Stomach (tissue), 9 donors: Measurements from ENCODE around the gene PPP2R2C. TPM values are rescaled to one million over a fixed set of nuclear protein-coding genes. Genes with fewer than 3 reads are reported as not detected.

Experiments used
- DNase-seq, 2 donors: peaks; one replicate each; pipeline versions ENCODE4 v3.0.0 to v3.0.0-alpha.2; 2013 to 2019
- H3K27ac ChIP-seq, 5 donors: fragments of 200-600 bp in 4 of 5; sonication (generic) in 4 of 5; one replicate each; pipeline ENCODE4 v1.5.1; 2013 to 2019; ENCODE audit warnings: mild to moderate bottlenecking in 1 of 5, moderate library complexity in 1 of 5
- H3K27me3 ChIP-seq, 3 donors: fragments of 200-600 bp; sonication (generic); one replicate each; pipeline ENCODE4 v1.5.1; 2017 to 2019; ENCODE audit warnings: mixed run types in 1 of 3
- H3K36me3 ChIP-seq, 4 donors: fragments of 200-600 bp; sonication (generic); 1 replicate in 3 of 4; 2 replicates in 1 of 4; pipeline ENCODE4 v1.5.1; 2016 to 2019
- H3K4me1 ChIP-seq, 4 donors: fragments of 200-600 bp; sonication (generic); one replicate each; pipeline ENCODE4 v1.5.1; 2016 to 2019
- H3K4me3 ChIP-seq, 4 donors: fragments of 200-600 bp; sonication (generic) in 3 of 4; one replicate each; pipeline ENCODE4 v1.5.1; 2016 to 2019; ENCODE audit warnings: mild to moderate bottlenecking in 1 of 4
- H3K9me3 ChIP-seq, 4 donors: fragments of 200-600 bp; sonication (generic); one replicate each; pipeline ENCODE4 v1.5.1; 2016 to 2019
- CTCF ChIP-seq, 7 experiments: fragments of 450-650 bp in 4 of 7; fragments of 200-600 bp in 3 of 7; sonication (generic) in 3 of 7; IDR thresholded peaks; one replicate each; pipeline ENCODE4 v1.5.1; 2016 to 2019; ENCODE audit warnings: antibody characterized with exemption in 7 of 7, control low read depth in 2 of 7, mild to moderate bottlenecking in 1 of 7
- EP300 ChIP-seq: sonication (generic); formaldehyde crosslinking; IDR thresholded peaks from one replicate; pipeline ENCODE4 v1.6.1; 2017; ENCODE audit warnings: antibody characterized with exemption
- POLR2A ChIP-seq, 4 donors: fragments of 450-650 bp; IDR thresholded peaks; one replicate each; pipeline ENCODE4 v1.6.1; 2016; ENCODE audit warnings: antibody characterized with exemption in 4 of 4, control low read depth in 2 of 4, mild to moderate bottlenecking in 1 of 4, moderate library complexity in 1 of 4
- POLR2AphosphoS5 ChIP-seq, 3 donors: sonication (generic); formaldehyde crosslinking; IDR thresholded peaks; one replicate each; pipeline ENCODE4 v1.6.1; 2016; ENCODE audit warnings: antibody characterized with exemption in 3 of 3
- WGBS, 5 donors: extraction: QIAGEN DNeasy Blood & Tissue Kit in 3 of 5; methylation state at CpG; one replicate each; pipeline versions ENCODE4 v1.1.5 to v1.1.7; 2013 to 2018; 5-methylcytosine and 5-hydroxymethylcytosine counted together
- intact Hi-C: fragments of 100-400 bp; cut with DNase I; formaldehyde crosslinking; loops from one replicate; pipeline ENCODE4 v1.15.1; 2023; ENCODE audit warnings: low total_unique reads
- polyA plus RNA-seq, 3 donors: library from polyadenylated mRNA; stranded (reverse); fragments of 200-250 nt; gene quantifications; one replicate each; pipeline ENCODE4 v1.2.3, GENCODE V29; 2013
- total RNA-seq, 5 donors: library from RNA; depleted of rRNA; stranded (reverse); fragments of >200 nt; gene quantifications; one replicate each; pipeline versions ENCODE4 v1.1.0 to v1.2.3, GENCODE V29; 2014 to 2016
- donor health status: healthy with polysubstance abuse.
- donor health status: Bipolar disorder and iron deficiency.
- donor health status: healthy.

PPP2R2C gene
- total and polyA plus RNA-seq, 8 donors = 1.4 to 5.0 (median 1.5) TPM; not detected in 5

- TF ChIP-seq CTCF (IDR thresholded peaks at IDR 0.05) = no peak
- TF ChIP-seq EP300 = no peak
- TF ChIP-seq POLR2A (IDR thresholded peaks at IDR 0.05) = no peak
- no peak for TF ChIP-seq POLR2AphosphoS5 (IDR thresholded peaks at IDR 0.05)
- DNase-seq = no peak
- Histone ChIP-seq H3K4me1 (no peaks in the 10 kb centered on the region), H3K27ac (no peak overlapping the region), H3K36me3 (no peaks in the 10 kb centered on the region), H3K9me3 (no peaks in the 10 kb centered on the region), H3K27me3 (peaks cover 0 to 42% (median 11%) of the 10 kb centered on the region in 3 donors), H3K4me3 (no peak overlapping the region)
- intact Hi-C loops = no loop called here
- 72 to 83% (median 80%) methylated on average over 5 of the region's 5 CpGs for WGBS, 5 donors
Observed at GRCh38 chr4:6371271-6371670, 101.1 kb downstream of the PPP2R2C start.

GRCh38 chr4:6369924-6370645 is 102.3 kb downstream of the PPP2R2C start:
- no peaks in the 10 kb centered on the region for H3K36me3 ChIP-seq
- H3K27me3 ChIP-seq = peaks cover 0 to 49% (median 11%) of the 10 kb centered on the region in 3 donors
- intact Hi-C loops = no loop called here
- no peak overlapping the region for H3K27ac ChIP-seq
- TF ChIP-seq CTCF (IDR thresholded peaks at IDR 0.05) (no peak), EP300 (no peak), POLR2AphosphoS5 (IDR thresholded peaks at IDR 0.05) (no peak), POLR2A (IDR thresholded peaks at IDR 0.05) (no peak)
- DNase-seq = no peak
- 34 to 54% (median 51%) methylated on average over 14 to 17 of the region's 17 CpGs for WGBS, 5 donors
- H3K9me3 ChIP-seq = no peaks in the 10 kb centered on the region
- no peak overlapping the region for H3K4me3 ChIP-seq
- no peaks in the 10 kb centered on the region for H3K4me1 ChIP-seq

GRCh38 chr4:6369511-6369910 is 102.9 kb downstream of the PPP2R2C start:
- no peak overlapping the region for H3K4me3 ChIP-seq
- no peak for TF ChIP-seq EP300
- H3K9me3 ChIP-seq = no peaks in the 10 kb centered on the region
- peaks cover 0 to 53% (median 11%) of the 10 kb centered on the region in 3 donors for H3K27me3 ChIP-seq
- H3K4me1 ChIP-seq = no peaks in the 10 kb centered on the region
- H3K36me3 ChIP-seq = no peaks in the 10 kb centered on the region
- H3K27ac ChIP-seq = no peak overlapping the region
- no peak for DNase-seq
- WGBS, 5 donors = 60 to 70% (median 67%) methylated on average over 8 of the region's 8 CpGs
- intact Hi-C loops = no loop called here

- Histone ChIP-seq H3K36me3 (no peaks in the 10 kb centered on the region), H3K27me3 (peaks cover 0 to 55% (median 11%) of the 10 kb centered on the region in 3 donors), H3K4me1 (no peaks in the 10 kb centered on the region), H3K4me3 (no peak overlapping the region), H3K27ac (no peak overlapping the region), H3K9me3 (no peaks in the 10 kb centered on the region)
- WGBS, 5 donors = 59 to 73% (median 64%) methylated on average over 8 of the region's 8 CpGs
- intact Hi-C loops = no loop called here
- TF ChIP-seq EP300 = no peak
- TF ChIP-seq POLR2AphosphoS5 (IDR thresholded peaks at IDR 0.05) = no peak
- no peak for TF ChIP-seq CTCF (IDR thresholded peaks at IDR 0.05)
- no peak for TF ChIP-seq POLR2A (IDR thresholded peaks at IDR 0.05)
- no peak for DNase-seq
Observed at GRCh38 chr4:6369035-6369434, 103.4 kb downstream of the PPP2R2C start.

GRCh38 chr4:6368601-6369000 is 103.8 kb downstream of the PPP2R2C start:
- Histone ChIP-seq H3K36me3 (no peaks in the 10 kb centered on the region), H3K27me3 (peaks cover 0 to 55% (median 11%) of the 10 kb centered on the region in 3 donors), H3K27ac (no peak overlapping the region), H3K9me3 (no peaks in the 10 kb centered on the region), H3K4me3 (no peak overlapping the region), H3K4me1 (no peaks in the 10 kb centered on the region)
- no peak for DNase-seq
- WGBS, 5 donors = 44 to 62% (median 53%) methylated on average over 12 of the region's 12 CpGs
- intact Hi-C loops = no loop called here
- TF ChIP-seq EP300 = no peak
- TF ChIP-seq POLR2AphosphoS5 (IDR thresholded peaks at IDR 0.05) = no peak
- TF ChIP-seq POLR2A (IDR thresholded peaks at IDR 0.05) = no peak
- TF ChIP-seq CTCF (IDR thresholded peaks at IDR 0.05) = no peak
